DMS153 treated with DMSO at 0.1 percent for 48 hours (cell line): ENCODE data around the gene HLA-DOA.

ENCODE experiments used
- DNase-seq: peaks from one replicate; lab custom pipeline; 2025; ENCODE audit not compliant: unreplicated experiment; lab: John Stamatoyannopoulos, UW

Gene HLA-DOA

DNA sequence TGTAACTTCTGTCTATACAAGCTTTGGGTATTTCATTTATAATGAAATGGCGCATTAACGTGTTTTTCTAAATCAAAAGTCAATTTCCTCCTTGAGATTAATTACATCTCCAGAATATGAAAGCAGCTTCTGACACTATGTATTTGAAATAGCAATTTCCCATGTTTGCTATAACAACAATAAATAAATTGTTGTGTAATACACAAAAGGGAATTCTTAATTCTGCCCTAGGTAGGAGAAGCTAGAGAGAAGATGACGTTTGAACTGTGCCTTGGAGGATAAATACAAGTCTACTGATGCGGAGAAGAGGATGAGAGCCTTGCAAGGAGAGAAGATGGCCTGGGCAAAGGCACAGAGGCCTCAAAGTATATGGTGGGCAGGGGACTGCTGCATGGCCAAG, 7.6 kb upstream of the HLA-DOA start:
- no peak for DNase-seq

DNA sequence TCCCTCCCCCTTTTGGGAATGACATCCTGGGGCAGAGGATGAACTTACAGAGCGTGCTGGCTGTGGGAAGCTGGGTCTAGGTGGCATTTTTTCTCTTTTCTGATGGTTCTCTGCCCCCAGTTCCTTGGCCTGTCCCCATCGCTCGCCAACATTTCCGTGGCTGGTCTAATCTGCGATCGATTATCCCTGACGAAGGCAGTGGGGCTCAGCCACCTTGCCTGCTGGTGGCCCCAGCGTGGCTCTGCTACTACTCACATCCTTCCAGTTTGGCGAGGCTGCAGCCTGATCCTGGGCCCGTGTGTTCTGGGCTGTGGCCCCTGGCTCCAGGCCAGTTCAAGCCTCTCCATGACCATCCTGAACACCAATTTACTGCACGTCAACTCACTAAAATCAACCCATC, 6.4 kb upstream of the HLA-DOA start:
- DNase-seq, result no peak

DNA sequence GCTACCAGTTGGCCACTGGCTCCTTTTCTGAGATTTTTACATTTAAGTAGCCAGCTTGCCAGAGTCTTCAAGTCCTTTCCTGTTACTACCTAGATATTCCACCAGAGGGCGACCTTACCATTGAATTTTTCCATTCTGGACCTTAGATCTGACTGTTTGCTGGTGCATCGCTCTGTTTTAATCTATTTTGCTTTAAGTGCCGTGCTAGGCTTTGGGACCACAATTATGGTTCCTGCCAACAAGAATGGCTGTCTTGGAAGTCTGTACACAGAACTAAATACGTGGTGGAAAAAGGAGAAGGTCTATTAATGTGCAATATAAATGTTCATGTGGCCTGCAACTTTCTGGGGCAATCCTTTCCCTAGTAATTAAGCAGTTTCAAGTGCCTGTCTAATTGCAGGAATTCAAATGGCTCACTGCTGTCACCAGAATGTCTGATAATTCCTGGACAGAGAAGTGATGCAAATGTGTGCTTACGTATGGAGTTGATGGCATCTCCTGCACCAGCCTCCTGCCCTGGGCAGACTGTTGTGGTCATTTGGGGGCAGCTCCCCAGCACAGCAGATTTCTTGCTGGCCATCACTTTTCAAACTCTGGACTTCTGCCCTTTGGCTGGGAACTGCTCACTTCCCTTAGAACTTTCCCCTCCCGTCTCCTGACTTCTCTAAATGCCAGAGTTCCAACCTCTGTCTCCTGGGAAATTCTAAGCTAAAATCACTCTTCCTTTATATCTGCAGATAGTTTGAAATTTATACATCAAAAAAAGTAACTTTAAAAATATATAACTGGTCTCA, 5.6 kb upstream of the HLA-DOA start:
- DNase-seq, result peak; percentile 59

DNA sequence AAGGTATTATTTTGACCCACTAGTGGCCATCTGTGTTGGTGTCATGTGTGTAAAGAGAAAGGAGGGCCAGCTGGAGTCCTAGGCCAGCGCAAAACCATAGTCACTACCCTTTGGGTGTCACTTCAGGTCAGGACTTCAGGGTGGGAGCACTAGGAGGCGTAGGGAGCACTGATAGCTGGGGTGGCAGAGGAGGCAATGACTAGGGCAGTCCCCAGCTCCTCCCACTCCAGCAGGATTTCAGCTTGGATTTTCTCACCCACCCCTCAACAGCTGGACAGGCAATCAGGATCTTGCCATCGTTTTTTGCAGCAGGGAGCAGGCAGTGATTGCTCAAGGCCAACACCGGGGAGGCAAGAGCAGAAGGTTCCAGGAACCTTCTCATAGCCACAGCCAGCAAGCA, 4.2 kb upstream of the HLA-DOA start:
- no peak for DNase-seq

DNA sequence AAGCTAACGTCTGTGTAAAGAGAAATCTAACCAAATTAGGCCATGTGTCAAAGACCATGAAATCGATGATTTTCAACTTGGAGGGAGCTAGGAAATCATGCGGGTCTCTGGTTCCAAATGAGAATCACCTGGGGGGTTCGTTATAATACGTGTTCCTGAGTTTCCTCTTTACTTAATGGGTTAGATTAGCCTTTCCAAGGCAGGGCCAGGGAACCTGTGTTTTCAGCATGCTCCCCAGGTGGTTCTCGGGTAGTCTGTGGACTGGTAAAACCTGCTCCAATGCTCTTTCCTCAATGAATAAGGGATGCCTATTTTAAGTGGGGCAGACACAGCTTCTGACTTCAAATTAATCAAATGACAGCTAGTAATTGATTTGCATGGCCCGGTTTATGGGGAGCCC, 965 bp upstream of the HLA-DOA start:
- DNase-seq, result no peak

DNA sequence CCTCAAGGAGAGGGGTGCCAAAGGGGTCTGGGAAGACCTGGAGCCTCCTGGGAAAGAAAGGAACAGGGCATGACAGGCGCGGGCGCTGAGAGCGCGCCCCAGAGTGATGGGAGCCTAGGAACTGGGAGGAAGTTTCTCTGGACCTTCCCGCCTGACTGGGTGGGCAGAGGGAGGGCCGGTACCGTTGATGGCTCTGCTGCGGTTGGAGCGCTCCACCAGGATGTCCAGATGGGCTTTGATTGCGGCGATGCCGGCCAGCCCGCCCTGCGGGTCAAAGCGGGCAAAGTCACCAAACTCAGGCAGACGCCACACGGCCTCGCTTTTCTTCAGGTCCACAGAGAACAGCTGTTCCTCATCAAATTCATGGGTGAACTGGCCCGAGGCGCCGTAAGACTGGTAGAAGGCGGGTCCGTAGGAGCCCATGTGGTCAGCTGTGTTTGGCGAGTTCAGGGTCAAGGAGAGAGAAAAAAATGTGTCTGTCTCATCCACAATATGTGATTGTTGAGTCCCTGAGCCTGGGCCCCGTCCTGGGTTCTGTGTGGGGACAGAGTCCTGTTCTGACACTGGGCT, 1.5 kb downstream of the HLA-DOA start:
- no peak for DNase-seq

DNA sequence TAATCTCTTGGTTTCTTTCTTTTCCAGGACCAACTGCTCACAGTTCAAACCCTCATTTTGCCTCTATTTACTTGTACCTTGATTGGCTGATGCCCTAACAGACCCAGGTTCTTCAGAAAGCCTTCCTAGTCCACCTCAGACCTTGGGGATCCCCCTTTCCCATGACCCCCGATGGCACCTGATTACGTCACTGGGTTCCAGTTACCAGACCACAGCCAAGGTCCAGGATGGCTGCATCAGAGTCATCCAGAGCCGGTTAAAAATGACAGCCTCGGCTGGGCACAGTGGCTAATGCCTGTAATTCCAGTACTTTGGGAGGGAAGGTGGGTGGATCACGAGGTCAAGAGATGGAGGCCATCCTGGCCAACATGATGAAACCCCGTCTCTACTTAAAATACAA, 4.5 kb downstream of the HLA-DOA start:
- DNase-seq, result no peak

DNA sequence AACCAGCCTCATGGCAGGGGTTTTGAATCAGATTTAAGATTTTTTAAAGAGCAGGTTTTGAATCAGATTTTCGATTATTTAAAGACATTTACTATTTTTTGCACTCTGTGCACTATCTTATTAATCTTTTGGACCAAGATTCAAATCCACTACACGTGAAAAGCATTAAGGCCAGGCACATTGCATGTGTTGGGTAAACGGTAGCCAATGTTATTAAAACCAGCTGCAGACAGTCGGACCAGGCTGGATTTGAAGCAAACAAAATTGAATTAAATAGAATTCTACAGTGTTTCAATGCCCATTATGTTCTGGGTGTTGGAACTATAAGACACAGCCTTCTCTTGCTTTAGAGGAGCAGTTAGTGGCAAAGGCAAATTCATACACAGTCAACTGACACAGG, 7.7 kb downstream of the HLA-DOA start:
- no peak for DNase-seq

DNA sequence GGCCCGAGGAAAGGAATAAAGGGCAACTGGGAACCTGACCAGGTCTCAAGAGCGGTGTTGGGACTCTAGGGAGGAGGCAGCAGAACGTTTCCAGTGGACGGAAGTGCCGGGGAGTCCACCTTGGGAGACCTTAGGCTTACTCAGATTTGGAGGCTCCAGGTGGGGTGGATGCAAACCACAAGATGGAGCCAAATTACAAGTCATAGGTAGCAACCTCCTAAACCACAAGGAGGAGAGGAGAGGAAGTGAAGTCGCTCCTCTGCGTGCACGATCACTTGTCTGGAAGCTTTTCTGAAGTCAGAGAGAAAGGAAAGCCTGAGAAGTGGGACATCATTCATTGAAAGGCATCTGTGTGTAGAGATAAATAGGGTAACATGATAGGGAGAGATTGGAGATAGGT, 9.3 kb downstream of the HLA-DOA start:
- peak; percentile 5 for DNase-seq

DNA sequence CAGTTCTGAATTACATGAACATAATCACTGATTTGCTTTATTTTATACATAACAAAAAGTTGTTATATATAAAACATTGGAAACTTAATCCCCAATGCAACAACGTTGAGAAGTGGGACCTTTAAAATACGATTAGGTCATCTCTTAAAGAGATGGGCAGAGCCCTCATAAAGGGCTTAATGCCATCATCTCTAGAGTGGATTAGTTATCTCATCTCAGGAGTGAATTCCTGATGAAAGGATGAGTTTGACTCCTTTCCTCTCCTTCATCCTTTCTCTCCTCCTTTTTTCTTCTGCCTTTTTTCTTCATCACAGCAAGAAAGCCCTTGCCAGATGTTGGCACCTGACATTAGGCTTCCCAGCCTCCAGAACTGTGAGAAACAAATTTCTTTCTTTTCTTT, 13.9 kb downstream of the HLA-DOA start:
- no peak for DNase-seq

DNA sequence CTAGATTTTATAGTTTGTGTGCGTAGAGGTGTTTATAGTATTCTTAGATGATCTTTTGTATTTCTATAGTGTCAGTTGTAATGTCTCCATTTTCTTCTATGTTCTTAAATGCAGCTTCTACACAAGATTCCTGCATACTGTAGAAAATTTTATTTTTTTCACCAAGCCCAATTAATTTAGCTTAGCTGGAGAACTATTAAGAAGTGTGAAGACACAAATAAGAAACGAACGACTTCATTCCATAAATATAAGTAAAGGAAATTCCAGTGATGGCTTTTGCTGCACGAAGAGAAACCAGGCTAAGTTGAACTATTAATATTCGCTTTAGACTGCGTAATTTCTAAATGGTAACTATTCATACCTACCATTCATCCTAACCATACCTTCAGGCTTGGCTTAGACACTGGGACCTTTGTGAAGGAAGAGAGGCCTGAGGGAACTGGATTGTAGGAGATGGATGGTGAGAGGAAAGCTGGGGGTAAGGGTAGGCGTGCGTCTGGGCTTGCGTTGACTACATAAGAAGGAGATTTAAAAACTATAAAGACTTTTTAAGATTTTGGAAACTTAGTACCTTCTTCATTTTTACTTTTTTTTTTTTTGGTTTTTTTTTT, 15.9 kb downstream of the HLA-DOA start:
- no peak for DNase-seq

DNA sequence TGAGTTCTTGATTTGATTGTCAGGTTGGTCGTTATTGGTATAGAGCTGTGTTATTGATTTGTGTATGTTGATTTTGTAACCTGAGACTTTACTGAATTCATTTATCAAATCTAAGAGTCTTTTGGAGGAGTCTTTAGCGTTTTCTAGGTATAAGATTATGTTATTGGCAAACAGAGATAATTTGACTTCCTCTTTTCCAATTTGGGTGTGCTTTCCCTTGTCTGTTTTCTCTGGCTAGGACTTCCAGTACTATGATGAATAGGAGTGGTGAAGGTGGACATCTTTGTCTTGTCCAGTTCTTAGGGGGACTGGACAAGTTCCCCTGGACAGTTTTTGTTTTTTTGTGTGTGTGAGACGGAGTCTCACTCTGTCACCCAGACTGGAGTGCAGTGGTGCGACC, 17.4 kb downstream of the HLA-DOA start:
- no peak for DNase-seq

DNA sequence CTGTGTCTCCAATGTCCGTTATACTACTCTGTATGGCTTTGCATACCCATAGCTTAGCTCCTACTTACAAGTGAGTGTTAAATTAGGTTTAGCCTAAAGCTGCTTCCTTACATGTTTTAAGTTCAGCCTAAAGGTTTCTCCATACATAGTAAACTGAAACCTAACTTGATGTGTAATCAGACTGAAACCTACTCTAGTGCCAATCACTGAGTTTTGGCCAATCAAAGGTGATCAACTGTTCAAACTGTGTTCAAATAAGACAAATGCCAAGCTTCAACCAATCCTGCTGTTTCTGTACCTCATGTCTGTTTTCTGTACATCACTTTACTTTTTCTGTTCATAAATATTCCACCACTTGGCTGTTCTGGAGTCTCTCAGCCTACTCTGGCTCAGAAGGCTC, 20.0 kb downstream of the HLA-DOA start:
- no peak for DNase-seq

DNA sequence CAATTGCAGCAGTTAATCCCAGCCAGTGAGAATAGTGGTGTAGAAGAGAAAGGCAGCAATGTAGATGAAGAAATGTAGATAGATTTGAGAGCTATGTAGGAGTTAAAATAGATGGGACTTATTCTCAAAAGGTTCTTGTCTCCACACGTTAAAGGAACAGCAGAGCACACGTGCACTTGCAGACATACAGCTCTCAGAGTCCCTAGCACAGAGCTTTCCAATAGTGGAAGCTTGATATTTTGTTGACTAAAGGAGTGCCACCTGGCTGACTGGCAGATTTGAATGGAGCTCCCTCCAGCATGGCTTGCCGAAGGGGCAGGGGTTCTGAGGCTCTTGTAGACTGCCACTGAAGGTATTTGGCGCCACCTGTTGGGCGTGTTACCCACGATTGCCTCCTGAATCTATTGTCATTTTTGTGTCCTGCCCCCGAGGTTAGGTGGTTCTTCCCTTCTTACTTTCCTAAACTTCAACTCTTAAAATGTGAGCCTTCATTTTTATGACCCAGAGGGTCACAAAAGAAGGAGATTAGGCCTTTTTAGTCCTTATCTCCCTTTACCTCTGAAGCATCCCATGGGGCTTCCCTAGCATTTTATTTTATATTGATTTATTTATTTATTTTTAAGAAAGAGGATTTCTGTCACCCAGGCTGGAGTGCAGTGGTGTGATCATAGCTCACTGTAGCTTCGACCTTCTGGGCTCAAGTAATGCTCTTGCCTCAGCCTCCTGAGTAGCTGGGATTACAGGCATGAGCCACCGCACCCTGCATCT, 24.6 kb downstream of the HLA-DOA start:
- DNase-seq, result peak; percentile 97

DNA sequence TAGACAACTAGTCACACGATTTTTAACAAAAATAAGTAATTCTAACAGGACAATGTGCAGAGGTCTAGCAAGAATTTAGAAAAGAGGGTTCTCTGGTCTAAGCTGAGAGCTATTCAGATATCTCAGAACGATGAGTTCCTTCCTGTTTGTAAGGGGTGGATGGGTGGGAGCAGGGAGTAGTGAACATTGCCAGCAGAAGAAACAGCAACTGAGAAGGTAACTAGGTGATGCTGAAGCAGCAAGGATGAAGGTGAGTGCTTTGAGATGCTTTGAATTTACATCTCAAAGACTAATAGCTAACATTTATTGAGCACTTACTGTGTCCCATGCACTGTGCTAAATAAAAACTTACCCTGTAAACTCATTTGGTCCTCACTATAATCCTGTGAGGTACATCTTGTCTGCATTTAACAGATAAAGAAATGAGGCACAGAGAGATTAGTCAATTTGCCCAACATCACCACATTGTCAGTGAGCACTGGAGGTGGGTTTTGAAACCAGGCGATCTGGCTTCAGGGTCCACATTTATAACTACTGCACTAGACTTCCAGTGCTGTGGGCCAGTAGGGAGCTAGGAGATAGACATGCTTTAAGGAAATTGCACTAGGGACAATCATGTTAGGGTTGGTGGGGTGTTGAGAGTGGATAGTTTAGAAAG, 25.3 kb downstream of the HLA-DOA start:
- DNase-seq, result no peak

DNA sequence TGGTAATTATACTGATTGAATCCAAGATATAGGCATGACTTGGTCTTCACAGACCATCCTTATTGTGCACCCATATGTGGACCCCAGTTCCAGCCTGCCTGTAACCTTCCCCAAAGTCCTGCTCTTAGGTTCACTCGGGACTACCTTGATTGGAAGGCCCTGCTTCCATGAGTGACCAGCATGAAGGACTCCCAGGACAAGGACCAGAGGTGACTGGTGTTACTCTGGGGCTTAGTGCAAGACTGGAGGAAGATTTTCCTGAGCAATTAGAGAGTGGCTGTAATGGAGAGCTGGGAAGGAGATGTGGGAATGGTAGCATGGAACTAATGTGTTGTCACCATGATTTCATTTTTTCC, 25.9 kb downstream of the HLA-DOA start:
- no peak for DNase-seq

DNA sequence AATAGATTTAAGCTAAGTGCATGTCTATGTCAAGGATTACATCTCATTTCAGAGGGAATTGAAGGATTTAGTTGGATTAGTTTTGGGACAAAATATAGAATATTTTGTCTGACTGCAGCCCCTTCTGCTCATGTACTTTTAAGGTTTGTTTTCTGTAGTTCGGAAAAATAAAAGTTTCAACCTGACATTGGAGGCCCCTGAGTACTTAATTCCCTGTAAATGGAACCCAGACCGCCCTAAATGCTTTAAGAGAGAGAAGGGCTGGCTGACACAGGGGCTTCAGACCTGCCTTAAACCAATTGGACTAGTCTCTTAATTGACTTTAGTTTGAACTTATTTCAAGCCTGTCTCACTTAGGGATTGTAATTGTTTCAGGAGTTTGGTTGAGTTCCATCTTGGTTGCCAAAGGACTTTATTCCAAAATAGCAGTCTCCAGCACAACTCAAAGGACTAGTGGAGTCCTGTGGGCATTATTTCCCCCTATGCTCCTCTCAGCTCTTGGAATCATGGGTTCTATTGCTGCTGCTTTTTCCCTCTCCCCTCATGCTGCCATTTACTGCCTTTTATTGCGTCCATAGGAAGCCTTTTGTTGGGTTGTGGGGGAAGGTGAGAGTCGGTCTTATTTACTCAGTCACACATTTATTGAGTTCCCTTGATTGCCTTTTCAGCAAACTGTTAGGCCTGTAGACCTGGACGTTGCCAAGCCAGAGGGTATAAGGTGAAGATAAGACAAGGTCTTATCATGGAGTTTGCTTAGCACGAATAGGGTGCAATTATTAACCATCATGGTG, 26.5 kb downstream of the HLA-DOA start:
- peak; percentile 30 for DNase-seq

DNA sequence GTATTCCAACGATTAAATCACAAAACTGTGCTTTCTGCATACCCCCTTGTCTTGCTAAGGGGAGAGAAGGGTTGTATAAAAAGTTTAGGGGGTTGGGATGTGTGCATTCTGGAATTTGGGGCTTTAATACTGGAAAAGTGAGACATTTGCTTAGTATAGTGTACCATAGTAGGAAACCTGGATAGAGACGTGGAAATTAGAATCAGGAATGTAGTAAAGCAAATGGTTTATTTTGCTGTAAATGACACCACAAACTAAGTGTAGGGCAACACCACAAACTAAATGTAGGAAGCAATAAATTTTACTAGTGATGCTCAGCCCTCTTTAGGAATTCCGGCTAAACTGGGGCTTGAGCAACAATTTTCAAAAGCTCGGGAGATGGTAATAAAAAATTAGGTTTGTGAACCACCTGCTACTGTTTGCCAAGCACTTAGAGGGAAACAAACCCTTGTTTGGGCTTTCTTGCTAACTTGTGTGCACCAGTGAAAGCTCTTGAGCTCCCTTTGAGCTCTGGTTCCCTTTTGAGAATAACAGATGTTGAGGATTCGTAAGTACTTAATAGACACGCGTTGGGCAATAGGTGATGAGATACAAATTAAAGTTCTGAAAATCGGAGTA, 27.2 kb downstream of the HLA-DOA start:
- DNase-seq, result peak; percentile 50

DNA sequence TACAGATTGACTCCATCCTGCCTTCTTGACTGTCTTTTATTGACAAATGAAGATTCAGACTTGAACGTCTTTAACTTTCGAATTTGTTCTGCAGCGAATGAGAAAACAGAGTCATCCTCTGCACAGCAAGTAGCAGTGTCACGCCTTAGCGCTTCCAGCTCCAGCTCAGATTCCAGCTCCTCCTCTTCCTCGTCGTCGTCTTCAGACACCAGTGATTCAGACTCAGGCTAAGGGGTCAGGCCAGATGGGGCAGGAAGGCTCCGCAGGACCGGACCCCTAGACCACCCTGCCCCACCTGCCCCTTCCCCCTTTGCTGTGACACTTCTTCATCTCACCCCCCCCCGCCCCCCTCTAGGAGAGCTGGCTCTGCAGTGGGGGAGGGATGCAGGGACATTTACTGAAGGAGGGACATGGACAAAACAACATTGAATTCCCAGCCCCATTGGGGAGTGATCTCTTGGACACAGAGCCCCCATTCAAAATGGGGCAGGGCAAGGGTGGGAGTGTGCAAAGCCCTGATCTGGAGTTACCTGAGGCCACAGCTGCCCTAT, 28.8 kb downstream of the HLA-DOA start:
- no peak for DNase-seq
